Lower leg skin (tissue), 3 donors: ENCODE data around the gene NOTCH1.

Experiments
- CTCF ChIP-seq, 3 donors: fragments of 450-650 bp; IDR thresholded peaks; one replicate each; pipeline ENCODE4 v1.5.1; 2016; ENCODE audit warnings: antibody characterized with exemption in 3 of 3, mild to moderate bottlenecking in 3 of 3, moderate library complexity in 2 of 3
- POLR2A ChIP-seq, 2 donors: fragments of 450-650 bp; IDR thresholded peaks; one replicate each; pipeline ENCODE4 v1.6.1; 2016 to 2017; ENCODE audit warnings: antibody characterized with exemption in 2 of 2, mild to moderate bottlenecking in 1 of 2, moderate library complexity in 1 of 2

- TF ChIP-seq CTCF (IDR thresholded peaks at IDR 0.05) (no peak), POLR2A (IDR thresholded peaks at IDR 0.05) (no peak)
These were observed 22.6 kb upstream of the NOTCH1 start for GRCh38 chr9:136568288-136569081.
